KOPT-K1 (cell line): Measurements from ENCODE around the gene NPL.

Experiments
- H3K27ac ChIP-seq: fragments of 200-600 bp; sonication (generic); 2 replicates; pipeline ENCODE4 v1.5.1; 2016; ENCODE audit warnings: antibody characterized with exemption, mild to moderate bottlenecking, low read depth, low read length; ENCODE audit not compliant: poor library complexity, severe bottlenecking
- H3K36me3 ChIP-seq: fragments of 200-600 bp; sonication (generic); 2 replicates; pipeline ENCODE4 v1.5.1; 2017; ENCODE audit warnings: antibody characterized with exemption, mild to moderate bottlenecking, low read length, moderate library complexity; ENCODE audit not compliant: insufficient read depth
- H3K9me3 ChIP-seq: fragments of 200-600 bp; sonication (generic); 2 replicates; pipeline ENCODE4 v1.5.1; 2017; ENCODE audit warnings: antibody characterized with exemption, low read length, mild to moderate bottlenecking; ENCODE audit not compliant: insufficient read depth, poor library complexity, severe bottlenecking

NPL gene

GRCh38 chr1:182860658-182861057 is 71.1 kb downstream of the NPL start:
- peaks cover 100% of the 10 kb centered on the region for H3K36me3 ChIP-seq

GRCh38 chr1:182861994-182862393 is 72.4 kb downstream of the NPL start:
- H3K36me3 ChIP-seq = peaks cover 100% of the 10 kb centered on the region
- H3K9me3 ChIP-seq = no peaks in the 10 kb centered on the region
- no peak overlapping the region for H3K27ac ChIP-seq

More at GRCh38 chr1:182860658-182861057, 71.1 kb downstream of the NPL start:
- no peaks in the 10 kb centered on the region for H3K9me3 ChIP-seq
- H3K27ac ChIP-seq = no peak overlapping the region

GRCh38 chr1:182862827-182863226 is 73.3 kb downstream of the NPL start:
- H3K27ac ChIP-seq = no peak overlapping the region
- peaks cover 100% of the 10 kb centered on the region for H3K36me3 ChIP-seq
- H3K9me3 ChIP-seq = no peaks in the 10 kb centered on the region

- Histone ChIP-seq H3K27ac (no peak overlapping the region), H3K36me3 (peaks cover 100% of the 10 kb centered on the region), H3K9me3 (no peaks in the 10 kb centered on the region)
These were observed 74.4 kb downstream of the NPL start for GRCh38 chr1:182863940-182864339.

GRCh38 chr1:182867861-182868260 is 78.3 kb downstream of the NPL start:
- Histone ChIP-seq H3K36me3 (peaks cover 100% of the 10 kb centered on the region), H3K27ac (no peak overlapping the region), H3K9me3 (no peaks in the 10 kb centered on the region)

GRCh38 chr1:182869241-182869666 is 79.7 kb downstream of the NPL start:
- Histone ChIP-seq H3K36me3 (peaks cover 100% of the 10 kb centered on the region), H3K9me3 (no peaks in the 10 kb centered on the region), H3K27ac (no peak overlapping the region)

- Histone ChIP-seq H3K36me3 (peaks cover 100% of the 10 kb centered on the region), H3K9me3 (no peaks in the 10 kb centered on the region)
These were observed 83.3 kb downstream of the NPL start for GRCh38 chr1:182872881-182873280.

GRCh38 chr1:182875889-182876288 is 86.3 kb downstream of the NPL start:
- no peaks in the 10 kb centered on the region for H3K9me3 ChIP-seq
- peaks cover 100% of the 10 kb centered on the region for H3K36me3 ChIP-seq
- no peak overlapping the region for H3K27ac ChIP-seq

More at GRCh38 chr1:182872881-182873280, 83.3 kb downstream of the NPL start:
- H3K27ac ChIP-seq = no peak overlapping the region

GRCh38 chr1:182877331-182877730 is 87.8 kb downstream of the NPL start:
- H3K36me3 ChIP-seq = peaks cover 100% of the 10 kb centered on the region
- H3K27ac ChIP-seq = no peak overlapping the region
- H3K9me3 ChIP-seq = no peaks in the 10 kb centered on the region

- Histone ChIP-seq H3K36me3 (peaks cover 100% of the 10 kb centered on the region), H3K27ac (no peak overlapping the region), H3K9me3 (no peaks in the 10 kb centered on the region)
These were observed 88.3 kb downstream of the NPL start for GRCh38 chr1:182877842-182878241.
